Testis (tissue), 3 donors: ENCODE data around the gene RGL2. TPM values are rescaled to one million over a fixed set of nuclear protein-coding genes. Genes with fewer than 3 reads are reported as not detected.
A peak's percentile ranks its signal among the peaks of the same experiment; 100 is the strongest.

Experiments
- DNase-seq: peaks from one replicate; pipeline ENCODE4 v3.0.0-alpha.2; 2019
- H3K27ac ChIP-seq, 2 donors: fragments of 200-600 bp; sonication (generic); one replicate each; pipeline ENCODE4 v1.5.1; 2019
- H3K27me3 ChIP-seq: fragments of 200-600 bp; sonication (generic); one replicate; pipeline ENCODE4 v1.5.1; 2019
- H3K36me3 ChIP-seq: fragments of 200-600 bp; sonication (generic); one replicate; pipeline ENCODE4 v1.5.1; 2017; ENCODE audit warnings: low read depth; ENCODE audit errors: missing control alignments
- H3K4me1 ChIP-seq: fragments of 200-600 bp; sonication (generic); one replicate; pipeline ENCODE4 v1.5.1; 2019
- H3K4me3 ChIP-seq, 2 donors: fragments of 200-600 bp; sonication (generic); one replicate each; pipeline ENCODE4 v1.5.1; 2017 to 2019
- H3K9me3 ChIP-seq: fragments of 200-600 bp; sonication (generic); one replicate; pipeline ENCODE4 v1.5.1; 2017
- CTCF ChIP-seq, 3 experiments: fragments of 450-650 bp in 2 of 3; fragments of 200-600 bp in 1 of 3; sonication (generic) in 1 of 3; IDR thresholded peaks; one replicate each; pipeline ENCODE4 v1.5.1; 2016 to 2019; ENCODE audit warnings: antibody characterized with exemption in 3 of 3, mild to moderate bottlenecking in 2 of 3, moderate library complexity in 1 of 3
- POLR2A ChIP-seq: fragments of 450-650 bp; IDR thresholded peaks from one replicate; pipeline ENCODE4 v1.6.1; 2017; ENCODE audit warnings: antibody characterized with exemption, mild to moderate bottlenecking, moderate library complexity
- WGBS, 2 donors: methylation state at CpG; one replicate each; pipeline ENCODE4 v1.1.5; 2018; 5-methylcytosine and 5-hydroxymethylcytosine counted together
- intact Hi-C: fragments of 100-400 bp; cut with DNase I; formaldehyde crosslinking; loops from one replicate; pipeline ENCODE4 v1.15.1; 2023; ENCODE audit warnings: low total_unique reads
- polyA plus RNA-seq: library from polyadenylated mRNA; stranded (reverse); fragments of 350-450 nt; fragmentation: Illumina TruSeq; extraction: RNeasy Lipid Tissue Mini Kit (QIAGEN cat#74804); gene quantifications from one replicate; pipeline ENCODE4 v1.2.3, GENCODE V29; 2014; ENCODE audit warnings: low read depth, low replicate concordance; ENCODE audit not compliant: insufficient read depth
- total RNA-seq, 2 donors: library from RNA; depleted of rRNA; stranded (reverse); fragments of >200 nt; gene quantifications; one replicate each; pipeline ENCODE4 v1.2.3, GENCODE V29; 2016

Gene RGL2
- total and polyA plus RNA-seq, 3 donors from 2014 or later = 42.8 to 52.7 (median 46.2) TPM

- Histone ChIP-seq H3K9me3 (no peaks in the 10 kb centered on the region), H3K27ac (peak overlapping the region; percentile 94 to 98), H3K4me3 (peak overlapping the region; percentile 68 to 72), H3K27me3 (no peaks in the 10 kb centered on the region), H3K4me1 (peaks cover 21% of the 10 kb centered on the region), H3K36me3 (no peaks in the 10 kb centered on the region)
- DNase-seq = no peak
- WGBS, 2 donors = 6 to 19% methylated on average over 5 to 15 of the region's 15 CpGs
- intact Hi-C loops = no loop called here
- TF ChIP-seq CTCF (IDR thresholded peaks at IDR 0.05) (no peak), POLR2A (no peak)
These were observed 48.8 kb downstream of the RGL2 start for GRCh38 chr6:33249732-33250630.

- peak; percentile 99 for DNase-seq
These were observed 49.6 kb downstream of the RGL2 start for GRCh38 chr6:33248932-33249731.

GRCh38 chr6:33248643-33248931 is 50.2 kb downstream of the RGL2 start:
- intact Hi-C loops = no loop called here
- WGBS, 2 donors = 0% methylated on average over 18 of the region's 18 CpGs
- TF ChIP-seq POLR2A (no peak), CTCF (IDR thresholded peaks at IDR 0.05) (no peak)

More at GRCh38 chr6:33248932-33249731, 49.6 kb downstream of the RGL2 start:
- H3K27me3 ChIP-seq = no peaks in the 10 kb centered on the region
- H3K4me1 ChIP-seq = peaks cover 21% of the 10 kb centered on the region
- H3K36me3 ChIP-seq = no peaks in the 10 kb centered on the region
- 0 to 1% methylated on average over 48 to 58 of the region's 58 CpGs for WGBS, 2 donors
- H3K4me3 ChIP-seq = peak overlapping the region; percentile 68 to 72
- H3K9me3 ChIP-seq = no peaks in the 10 kb centered on the region
- no peak for TF ChIP-seq POLR2A
- peak in 1 of 3 experiments; percentile 14 for TF ChIP-seq CTCF (IDR thresholded peaks at IDR 0.05)
- peak overlapping the region; percentile 94 to 98 for H3K27ac ChIP-seq
- intact Hi-C loops = no loop called here

GRCh38 chr6:33247977-33248642 is 50.6 kb downstream of the RGL2 start:
- no peaks in the 10 kb centered on the region for H3K36me3 ChIP-seq
- H3K4me3 ChIP-seq = peak overlapping the region; percentile 68 to 72
- 1% methylated on average over 24 to 28 of the region's 28 CpGs for WGBS, 2 donors
- no peaks in the 10 kb centered on the region for H3K9me3 ChIP-seq
- H3K27me3 ChIP-seq = no peaks in the 10 kb centered on the region
- intact Hi-C loops = loop anchor here (2.0 kb wide), 1 partner anchor 85 kb away; no protein-coding TSS in a partner anchor
- peaks cover 21% of the 10 kb centered on the region for H3K4me1 ChIP-seq
- H3K27ac ChIP-seq = peak overlapping the region; percentile 94 to 98
- TF ChIP-seq POLR2A = no peak
- peak; percentile 85 to 96 (median 93) for TF ChIP-seq CTCF (IDR thresholded peaks at IDR 0.05)
- peak; percentile 95 for DNase-seq

More at GRCh38 chr6:33248643-33248931, 50.2 kb downstream of the RGL2 start:
- Histone ChIP-seq H3K9me3 (no peaks in the 10 kb centered on the region), H3K27me3 (no peaks in the 10 kb centered on the region), H3K36me3 (no peaks in the 10 kb centered on the region), H3K4me3 (peak overlapping the region; percentile 68 to 72), H3K4me1 (peaks cover 21% of the 10 kb centered on the region), H3K27ac (peak overlapping the region; percentile 94 to 98)
- DNase-seq = no peak
